ENCODE results near the gene HLCS. TPM values are rescaled to one million over a fixed set of nuclear protein-coding genes. Genes with fewer than 3 reads are reported as not detected.

Gene HLCS
- polyA plus RNA-seq, 3 donors, result 17.0 to 17.9 (median 17.2) TPM

- DNase-seq, result no peak
These were observed 82.7 kb downstream of the HLCS start for GRCh38 chr21:36883532-36884486.

DNA sequence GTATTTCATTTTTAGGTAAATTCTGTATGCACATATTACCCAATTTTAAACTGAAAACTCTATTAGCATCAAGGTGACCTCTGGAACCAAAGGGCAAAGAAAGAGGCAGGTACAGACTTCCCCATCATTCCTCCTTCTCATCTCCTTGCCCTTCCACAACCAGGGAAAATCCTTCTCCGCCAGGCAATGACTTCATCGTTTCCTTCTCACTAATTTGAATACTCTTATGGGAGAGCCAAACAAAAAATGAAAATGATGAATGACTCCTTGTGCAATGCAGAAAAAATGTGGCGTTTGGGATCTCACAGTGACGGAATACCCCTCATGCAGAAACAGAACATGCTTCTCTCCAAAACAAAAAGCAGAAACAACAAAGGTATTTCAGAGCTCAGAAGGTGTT lies 83.7 kb downstream of the HLCS start:
- no peak for DNase-seq

DNA sequence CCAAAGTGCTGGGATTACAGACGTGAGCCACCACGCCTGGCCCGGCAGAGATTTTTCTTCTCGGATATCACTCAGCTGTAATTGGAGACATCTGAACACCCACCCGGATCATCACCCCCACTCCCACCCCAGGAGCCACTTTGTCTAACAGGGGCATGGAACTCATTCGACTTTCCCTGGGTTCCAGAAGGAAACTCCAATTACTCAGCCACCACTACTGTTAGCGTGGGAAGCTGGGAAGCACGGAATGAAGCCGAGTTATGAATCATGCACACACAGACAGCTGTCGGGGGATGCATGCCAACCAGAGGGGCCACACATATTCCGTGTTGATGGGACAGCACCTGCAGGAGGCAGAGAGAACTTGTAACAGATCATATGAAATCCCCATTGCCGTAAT lies 85.2 kb downstream of the HLCS start:
- DNase-seq, result no peak

- DNase-seq, result no peak
These were observed 86.6 kb downstream of the HLCS start for GRCh38 chr21:36879827-36880226.

DNA sequence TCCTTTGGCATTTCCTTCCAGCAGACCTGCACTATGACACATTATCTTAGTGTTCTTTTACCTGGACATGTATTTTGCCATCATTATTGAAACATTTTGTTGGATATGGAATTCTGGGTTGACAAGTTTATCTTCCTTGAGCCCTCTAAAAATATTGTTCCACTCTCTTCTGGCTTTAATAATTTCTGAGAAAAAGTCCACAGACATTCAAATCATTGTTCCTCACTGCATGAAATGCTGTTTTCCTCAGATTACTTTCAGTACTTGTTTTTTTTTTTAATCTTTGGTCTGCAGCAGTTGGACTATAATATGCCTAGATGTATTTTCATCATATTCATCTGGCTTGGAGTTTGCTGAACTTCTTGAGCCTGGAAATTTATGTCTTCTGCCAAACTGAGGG lies 88.7 kb downstream of the HLCS start:
- no peak for DNase-seq

- no peak for DNase-seq
These were observed 91.8 kb downstream of the HLCS start for GRCh38 chr21:36874665-36875064.

DNA sequence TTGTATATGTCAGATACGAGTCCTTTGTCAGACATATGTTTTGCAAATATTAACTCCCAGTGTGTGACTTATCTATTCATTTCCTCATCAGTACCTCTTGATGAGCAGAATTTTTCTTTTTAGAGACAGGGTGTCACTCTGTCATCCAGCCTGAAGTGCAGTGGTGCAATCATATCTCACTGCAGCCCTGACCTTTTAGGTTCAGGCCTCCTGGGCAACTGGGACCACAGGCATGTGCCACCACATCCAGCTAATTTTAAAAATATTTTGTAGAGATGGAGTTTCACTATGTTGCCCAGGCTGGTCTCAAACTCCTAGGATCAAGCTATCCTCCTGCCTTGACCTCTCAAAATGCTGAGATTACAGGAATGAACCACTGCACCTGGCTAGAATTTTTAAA lies 93.0 kb downstream of the HLCS start:
- DNase-seq, result no peak

- no peak for DNase-seq
These were observed 99.1 kb downstream of the HLCS start for GRCh38 chr21:36867291-36867905.

- no peak for DNase-seq
These were observed 100.0 kb downstream of the HLCS start for GRCh38 chr21:36866419-36866818.

- DNase-seq, result no peak
These were observed 101.5 kb downstream of the HLCS start for GRCh38 chr21:36864974-36865373.

DNA sequence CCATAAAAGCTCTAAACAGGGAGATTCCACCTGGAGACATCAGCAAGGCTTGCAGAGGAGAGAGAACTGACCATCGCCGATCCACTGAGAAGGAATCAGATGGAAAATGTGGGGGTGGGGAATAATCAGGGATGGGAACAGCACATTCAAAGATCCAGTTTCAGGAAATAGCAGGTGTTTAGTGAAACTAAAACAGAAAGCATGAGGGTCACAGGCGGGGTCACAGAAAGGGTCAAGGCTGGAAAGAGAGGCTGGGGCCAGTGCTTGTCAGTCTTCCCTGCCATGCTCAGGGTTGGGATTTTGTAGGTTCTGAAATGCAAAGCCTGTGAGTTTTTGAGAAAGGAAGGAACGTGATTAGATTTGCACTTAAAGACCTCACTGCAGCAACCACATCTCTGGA lies 103.2 kb downstream of the HLCS start:
- DNase-seq, result no peak

- DNase-seq, result no peak
These were observed 104.7 kb downstream of the HLCS start for GRCh38 chr21:36861595-36862323.

DNA sequence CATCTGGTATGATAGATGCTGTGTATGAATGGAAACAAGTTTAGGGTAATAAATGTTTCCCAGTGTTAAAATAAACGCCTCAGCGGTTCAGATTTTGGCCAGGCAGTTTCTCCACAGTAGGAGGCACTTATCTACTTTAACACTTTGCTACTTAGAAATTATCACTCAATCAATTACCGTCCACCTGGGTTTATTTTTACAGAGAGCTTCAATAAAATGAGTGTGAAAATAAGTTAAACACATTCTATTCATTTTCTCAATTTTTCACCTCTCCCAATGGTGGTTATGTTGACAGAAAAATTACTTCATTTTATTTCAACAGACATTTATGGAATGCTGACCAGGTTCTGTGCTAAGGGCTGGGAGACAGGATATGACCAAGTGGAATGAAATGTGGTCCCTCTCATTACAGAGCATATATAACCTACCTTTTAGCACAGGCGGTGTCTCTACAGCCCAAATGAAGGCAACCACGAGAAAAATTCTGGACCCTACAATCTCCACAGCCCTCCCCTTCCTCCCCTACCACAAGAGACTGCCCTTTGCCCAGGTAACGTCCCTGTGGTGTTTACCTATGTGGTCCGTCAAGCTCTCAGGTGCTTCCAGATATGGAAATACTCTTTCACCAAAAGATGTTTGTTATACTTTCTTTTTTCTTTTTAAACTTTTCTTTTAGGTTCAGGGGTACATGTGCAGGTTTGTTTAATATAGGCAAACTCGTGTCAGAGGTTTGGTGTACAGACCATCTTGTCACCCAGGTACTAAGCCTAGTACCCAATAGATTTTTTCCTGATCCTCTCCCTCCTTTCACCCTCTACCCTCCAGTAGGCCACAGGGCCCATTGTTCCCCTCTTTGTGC lies 105.5 kb downstream of the HLCS start:
- no peak for DNase-seq

DNA sequence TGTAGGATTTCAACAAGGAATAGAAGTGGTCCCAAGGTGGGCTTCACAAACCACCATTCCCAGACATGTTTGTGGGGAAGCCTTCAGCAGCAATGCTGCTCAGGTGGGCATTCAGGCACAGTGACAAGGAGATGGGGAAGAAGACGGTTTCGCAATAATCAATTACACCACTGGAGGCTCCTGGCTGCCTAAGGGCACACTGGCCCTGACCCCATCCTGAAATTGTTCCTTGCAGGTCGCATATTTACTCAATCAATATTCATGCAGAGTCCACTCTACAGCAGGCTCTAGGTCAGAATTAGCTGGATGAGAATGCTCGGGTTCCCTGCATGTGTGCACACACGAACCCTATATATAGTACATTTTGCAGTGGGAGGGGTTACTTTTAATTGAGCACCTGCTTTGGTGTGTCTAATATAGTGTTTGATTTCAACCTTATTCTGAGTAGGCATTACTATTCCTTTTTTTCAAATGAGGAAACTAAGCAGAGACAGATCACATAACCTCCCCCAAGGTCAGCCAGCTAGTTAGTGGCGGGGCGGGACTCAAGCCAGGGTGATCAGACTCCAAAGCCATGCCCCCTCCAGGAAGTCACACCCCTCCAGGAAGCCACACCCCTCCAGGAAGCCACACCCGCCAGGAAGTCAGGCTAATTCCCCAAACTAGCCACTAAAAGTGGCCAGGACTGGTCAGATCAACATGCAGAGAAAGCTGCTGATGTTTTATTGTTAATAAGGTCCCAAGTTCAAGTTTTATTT lies 106.5 kb downstream of the HLCS start:
- DNase-seq, result no peak

- DNase-seq, result no peak
These were observed 108.0 kb downstream of the HLCS start for GRCh38 chr21:36858320-36858957.

GRCh38 chr21:36856643-36857042 lies 109.8 kb downstream of the HLCS start:
- no peak for DNase-seq

- DNase-seq, result peak; percentile 54
These were observed 112.1 kb downstream of the HLCS start for GRCh38 chr21:36854391-36854790.

GRCh38 chr21:36852864-36853263 lies 113.6 kb downstream of the HLCS start:
- DNase-seq, result no peak

DNA sequence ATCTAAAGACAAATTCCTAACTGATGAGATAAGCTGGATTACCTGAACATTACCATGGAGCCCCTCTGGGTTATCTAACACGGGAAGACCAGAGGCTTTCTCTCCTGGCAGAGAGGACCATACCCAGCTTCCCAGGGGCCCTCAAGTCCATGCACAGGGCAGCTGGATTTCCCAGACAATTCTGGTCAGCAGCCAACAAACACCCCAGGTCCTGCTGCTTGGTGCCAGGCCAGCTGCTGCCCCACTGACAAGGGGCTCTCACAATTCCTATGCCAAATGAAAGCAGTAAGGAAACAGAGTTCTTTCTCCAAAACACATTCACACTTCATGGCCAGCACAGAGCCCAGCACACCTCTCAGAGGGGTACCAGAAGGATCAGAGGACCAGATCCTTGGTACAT lies 114.2 kb downstream of the HLCS start:
- DNase-seq, result no peak

DNA sequence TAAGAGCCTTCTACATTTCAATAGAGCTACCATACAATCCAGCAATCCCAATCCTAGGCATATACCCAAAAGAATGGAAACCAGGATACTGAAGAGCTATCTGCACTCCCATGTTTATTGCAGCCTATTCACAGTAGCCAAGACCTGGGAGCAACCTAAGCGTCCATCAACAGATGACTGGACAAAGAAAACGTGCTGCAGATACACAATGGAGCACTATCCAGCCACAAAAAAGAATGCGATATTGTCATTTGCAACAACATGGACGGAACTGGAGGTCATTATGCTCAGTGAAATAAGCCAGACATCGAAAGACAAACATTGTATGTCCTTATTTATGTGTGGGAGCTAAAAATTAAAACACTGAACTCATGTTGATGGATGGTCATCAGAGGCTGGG lies 115.3 kb downstream of the HLCS start:
- DNase-seq, result no peak

All from renal pelvis (tissue), 4 donors.